ENCODE data around the gene POGLUT2.

DNA sequence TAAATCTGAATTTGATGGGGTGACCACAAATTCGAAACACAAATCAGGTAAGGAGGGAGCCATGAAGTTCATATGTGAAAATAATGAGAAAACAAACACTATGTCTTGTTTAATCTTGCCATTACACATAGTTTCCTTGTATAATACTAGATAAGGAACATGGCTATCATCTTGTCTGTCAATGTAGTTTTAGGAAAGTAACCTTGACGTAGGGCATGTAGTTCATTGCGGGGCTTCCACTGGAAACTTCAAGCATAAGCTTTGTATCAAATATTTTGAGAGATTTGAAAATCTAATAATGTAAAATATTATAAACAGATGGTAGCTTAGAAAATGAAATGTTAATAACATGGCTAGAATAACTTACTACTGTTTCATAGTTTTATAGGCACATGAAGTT, 8.9 kb upstream of the POGLUT2 start:
- TF ChIP-seq CTCF (conservative IDR thresholded peaks at IDR 0.05 in 1 of 2, IDR thresholded peaks at IDR 0.05 in 1 of 2; ENCODE audit: extremely low read depth in 1 of 2, insufficient read depth in 1 of 2, low read depth in 1 of 2, low read length in 2 of 2) (no peak), EZH2 (IDR thresholded peaks at IDR 0.05; ENCODE audit: borderline replicate concordance, low read length) (no peak)
